Measurements from ENCODE around the gene GSC2. TPM values are rescaled to one million over a fixed set of nuclear protein-coding genes. Genes with fewer than 3 reads are reported as not detected.

GSC2 gene
- total RNA-seq, 4 donors from 2014 or later = not detected

DNA sequence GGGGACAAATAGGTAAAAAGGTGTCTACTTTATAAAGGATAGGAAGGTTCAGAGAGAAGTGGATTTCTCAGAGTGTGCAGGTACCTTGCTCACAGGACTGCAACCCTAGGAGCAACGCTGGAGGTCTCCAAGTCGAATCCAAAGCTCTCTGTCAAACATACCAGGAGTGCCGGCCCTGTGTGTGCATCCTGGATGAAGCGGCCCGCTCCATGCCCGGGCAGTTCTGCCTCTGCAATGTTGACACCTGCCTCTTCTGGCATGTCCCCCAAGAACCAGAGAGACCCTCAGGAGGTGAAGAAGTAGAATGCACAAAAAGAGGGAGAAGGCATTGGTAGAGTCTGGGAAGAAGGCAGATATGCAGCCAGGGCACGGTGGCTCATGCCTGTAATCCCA, 22.1 kb downstream of the GSC2 start:
- intact Hi-C loops (cut with DNase I; ENCODE audit: low total_unique reads) = no loop called here

DNA sequence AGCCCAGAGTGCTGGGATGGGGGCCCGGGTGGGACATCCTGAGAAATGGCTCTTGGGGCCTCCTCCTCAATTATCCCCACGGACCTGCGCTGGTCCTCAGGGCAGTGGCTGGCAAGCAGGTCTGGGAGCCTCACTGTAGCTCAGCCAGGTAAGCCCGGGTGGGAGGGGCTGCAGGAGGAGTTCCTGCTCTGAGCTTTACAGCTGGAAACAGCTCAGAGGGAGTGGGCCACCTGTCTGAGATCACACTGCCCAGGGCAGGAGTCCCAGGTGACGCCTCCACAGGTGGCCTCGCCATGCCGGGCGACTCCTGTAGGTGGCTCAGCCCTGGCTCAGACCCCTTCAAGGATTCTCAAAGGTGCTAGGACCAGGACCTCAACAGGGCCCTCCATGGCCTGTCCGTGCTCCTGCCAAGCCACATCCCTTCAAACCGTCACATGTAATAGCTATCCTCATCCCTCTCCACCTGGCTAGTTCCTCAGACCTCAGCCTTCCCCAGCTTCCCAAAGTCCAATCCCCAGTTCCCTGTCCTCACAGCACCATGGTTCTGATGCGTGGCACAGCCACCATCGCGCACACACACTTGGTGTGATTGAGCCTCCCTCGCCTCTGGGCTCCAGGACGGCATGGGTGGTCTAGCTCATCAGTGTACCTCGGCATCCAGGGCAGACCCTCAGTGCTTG, 22.6 kb downstream of the GSC2 start:
- no peaks in the 10 kb centered on the region for H3K9me3 ChIP-seq
- in situ Hi-C loops (cut with MboI; ENCODE audit: low sequenced_read_pairs in 4 of 4) = loop anchor here in 1 of 4 donors (25.0 kb wide), 1 partner anchor 510 kb away; no protein-coding TSS in a partner anchor
- H3K27ac ChIP-seq = no peak overlapping the region
- ATAC-seq = no peak
- H3K27me3 ChIP-seq = no peaks in the 10 kb centered on the region
- no peaks in the 10 kb centered on the region for H3K36me3 ChIP-seq
- intact Hi-C loops (cut with DNase I; ENCODE audit: low total_unique reads) = no loop called here
- no peak overlapping the region for H3K4me3 ChIP-seq
- DNase-seq = no peak
- H3K4me1 ChIP-seq = peaks cover 5 to 6% of the 10 kb centered on the region in 2 donors
- TF ChIP-seq POLR2A (IDR thresholded peaks at IDR 0.05) = no peak
- TF ChIP-seq, protein P1, sequence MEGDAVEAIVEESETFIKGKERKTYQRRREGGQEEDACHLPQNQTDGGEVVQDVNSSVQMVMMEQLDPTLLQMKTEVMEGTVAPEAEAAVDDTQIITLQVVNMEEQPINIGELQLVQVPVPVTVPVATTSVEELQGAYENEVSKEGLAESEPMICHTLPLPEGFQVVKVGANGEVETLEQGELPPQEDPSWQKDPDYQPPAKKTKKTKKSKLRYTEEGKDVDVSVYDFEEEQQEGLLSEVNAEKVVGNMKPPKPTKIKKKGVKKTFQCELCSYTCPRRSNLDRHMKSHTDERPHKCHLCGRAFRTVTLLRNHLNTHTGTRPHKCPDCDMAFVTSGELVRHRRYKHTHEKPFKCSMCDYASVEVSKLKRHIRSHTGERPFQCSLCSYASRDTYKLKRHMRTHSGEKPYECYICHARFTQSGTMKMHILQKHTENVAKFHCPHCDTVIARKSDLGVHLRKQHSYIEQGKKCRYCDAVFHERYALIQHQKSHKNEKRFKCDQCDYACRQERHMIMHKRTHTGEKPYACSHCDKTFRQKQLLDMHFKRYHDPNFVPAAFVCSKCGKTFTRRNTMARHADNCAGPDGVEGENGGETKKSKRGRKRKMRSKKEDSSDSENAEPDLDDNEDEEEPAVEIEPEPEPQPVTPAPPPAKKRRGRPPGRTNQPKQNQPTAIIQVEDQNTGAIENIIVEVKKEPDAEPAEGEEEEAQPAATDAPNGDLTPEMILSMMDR (IDR thresholded peaks at IDR 0.05 in 4 of 5, conservative IDR thresholded peaks at IDR 0.05 in 1 of 5) = no peak

More for the DNA sequence above, 22.1 kb downstream of the GSC2 start:
- Histone ChIP-seq H3K36me3 (peaks cover 0 to 2% of the 10 kb centered on the region in 2 donors), H3K27ac (no peak overlapping the region), H3K4me1 (peaks cover 2% of the 10 kb centered on the region in 2 donors), H3K27me3 (no peaks in the 10 kb centered on the region), H3K4me3 (no peak overlapping the region), H3K9me3 (no peaks in the 10 kb centered on the region)
- no peak for DNase-seq
- TF ChIP-seq, protein P1 (IDR thresholded peaks at IDR 0.05 in 4 of 5, conservative IDR thresholded peaks at IDR 0.05 in 1 of 5) = no peak
- no peak for TF ChIP-seq POLR2A (IDR thresholded peaks at IDR 0.05)
- ATAC-seq = no peak
- in situ Hi-C loops (cut with MboI; ENCODE audit: low sequenced_read_pairs in 4 of 4) = loop anchor here in 1 of 4 donors (25.0 kb wide), 1 partner anchor 509 kb away; no protein-coding TSS in a partner anchor

DNA sequence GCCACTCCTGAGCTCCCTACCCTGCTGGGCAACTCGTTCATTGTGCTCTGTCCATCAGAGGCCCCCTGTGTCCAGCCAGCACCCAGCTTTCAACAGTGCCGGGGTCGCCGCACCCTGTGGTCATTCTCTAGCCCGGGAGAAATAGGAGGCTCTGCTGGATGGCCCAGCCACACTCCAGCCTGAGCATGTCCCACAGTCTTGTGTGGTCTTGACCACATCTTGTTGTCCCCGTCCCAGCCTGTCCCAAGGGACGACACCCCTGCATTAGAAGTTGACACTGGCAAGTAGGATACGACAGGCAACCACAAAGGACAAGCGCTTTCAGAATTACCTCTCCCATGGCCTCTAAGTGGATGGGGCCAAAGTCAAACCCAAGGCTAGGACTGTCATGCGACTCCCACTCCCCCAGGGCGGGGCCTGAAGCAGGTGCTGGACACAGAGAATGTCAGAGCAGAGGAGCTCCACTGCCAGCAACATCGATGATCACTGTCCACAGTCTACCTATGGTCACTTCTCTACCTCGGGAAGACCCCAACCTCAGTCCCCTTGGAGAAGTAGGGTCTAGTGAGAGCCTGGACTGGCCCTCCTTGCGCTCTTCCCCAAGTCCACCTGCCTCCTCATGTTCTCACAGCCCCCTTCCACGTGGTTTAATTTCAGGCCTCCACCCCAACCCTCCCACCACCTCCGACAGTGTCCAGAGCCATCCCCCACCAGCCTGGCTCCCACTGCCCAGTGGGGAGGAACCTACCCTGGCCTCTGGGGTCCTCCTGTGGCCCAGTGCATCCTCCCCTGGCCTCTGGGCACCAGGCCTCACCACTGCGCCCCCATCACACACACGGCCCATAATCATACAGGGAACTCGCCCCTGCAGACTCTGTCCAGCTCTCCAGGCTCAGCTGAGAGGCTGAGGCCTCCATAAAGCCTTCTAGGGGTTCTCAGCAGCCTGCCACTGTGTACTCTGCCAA, 23.5 kb downstream of the GSC2 start:
- TF ChIP-seq, protein P1 (IDR thresholded peaks at IDR 0.05 in 4 of 5, conservative IDR thresholded peaks at IDR 0.05 in 1 of 5) = no peak
- no peak for TF ChIP-seq POLR2A (IDR thresholded peaks at IDR 0.05)
- no peak overlapping the region for H3K27ac ChIP-seq
- H3K9me3 ChIP-seq = no peaks in the 10 kb centered on the region
- peaks cover 5 to 6% of the 10 kb centered on the region in 2 donors for H3K4me1 ChIP-seq
- intact Hi-C loops (cut with DNase I; ENCODE audit: low total_unique reads) (no loop called here), in situ Hi-C loops (cut with MboI; ENCODE audit: low sequenced_read_pairs in 4 of 4) (loop anchor here in 1 of 4 donors (25.0 kb wide), 1 partner anchor 511 kb away; no protein-coding TSS in a partner anchor)
- ATAC-seq (no peak), DNase-seq (no peak)
- H3K36me3 ChIP-seq = no peaks in the 10 kb centered on the region
- H3K27me3 ChIP-seq = no peaks in the 10 kb centered on the region
- H3K4me3 ChIP-seq = no peak overlapping the region

DNA sequence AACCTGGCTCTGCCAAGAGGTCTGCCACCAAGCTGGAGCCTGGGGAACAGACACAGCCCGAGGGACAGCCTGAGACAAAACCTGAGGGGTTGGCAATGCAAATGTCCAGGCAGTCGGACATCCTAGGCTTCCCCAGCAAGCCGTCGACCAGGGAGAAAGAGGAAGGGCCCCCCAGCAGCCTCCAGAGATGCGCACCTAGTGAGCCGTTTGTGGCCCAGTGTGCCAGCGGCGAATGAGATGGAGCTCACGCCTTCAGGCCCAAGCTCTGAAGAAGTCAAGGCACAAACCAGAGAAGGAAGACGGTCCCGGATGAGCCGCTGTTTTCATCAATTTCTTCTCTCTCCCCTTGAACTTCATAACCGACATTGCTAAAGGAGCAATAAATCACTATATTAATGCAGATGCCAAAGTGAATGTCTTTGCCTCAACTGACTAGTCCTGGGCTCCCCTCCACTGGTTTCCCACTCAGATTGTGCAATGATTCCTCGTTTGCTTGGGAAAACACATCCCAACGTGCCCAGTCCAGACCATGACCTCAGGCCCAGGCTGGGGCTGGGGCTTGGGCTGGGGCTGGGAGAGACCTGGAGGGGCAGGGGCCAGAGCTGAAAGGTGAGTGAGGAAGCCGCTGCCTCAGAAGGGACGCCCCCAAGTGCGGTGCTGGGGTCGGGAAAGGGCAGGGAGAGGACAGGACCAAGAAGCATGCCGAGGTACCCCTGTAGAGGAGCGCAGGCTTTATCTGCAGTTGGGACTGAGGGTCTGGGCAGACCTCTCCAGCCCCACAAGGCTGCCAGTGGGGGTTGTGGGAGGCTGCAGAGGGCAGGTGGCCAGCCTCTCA, 24.4 kb downstream of the GSC2 start:
- Histone ChIP-seq H3K9me3 (no peaks in the 10 kb centered on the region), H3K36me3 (no peaks in the 10 kb centered on the region), H3K4me1 (peaks cover 9 to 13% of the 10 kb centered on the region in 2 donors), H3K4me3 (no peak overlapping the region), H3K27me3 (no peaks in the 10 kb centered on the region), H3K27ac (no peak overlapping the region)
- ATAC-seq (no peak), DNase-seq (no peak)
- in situ Hi-C loops (cut with MboI; ENCODE audit: low sequenced_read_pairs in 4 of 4) = loop anchor here in 1 of 4 donors (25.0 kb wide), 1 partner anchor 512 kb away; no protein-coding TSS in a partner anchor
- intact Hi-C loops (cut with DNase I; ENCODE audit: low total_unique reads) = no loop called here
- no peak for TF ChIP-seq POLR2A (IDR thresholded peaks at IDR 0.05)
- TF ChIP-seq, protein P1 (IDR thresholded peaks at IDR 0.05 in 4 of 5, conservative IDR thresholded peaks at IDR 0.05 in 1 of 5) = no peak
